ENCODE results near the gene DGKG. TPM values are rescaled to one million over a fixed set of nuclear protein-coding genes. Genes with fewer than 3 reads are reported as not detected.

DGKG gene
- total and polyA plus RNA-seq, 10 of the 15 experiments (the other 5 are each of a cell fraction or from before 2014, with no cell fraction given) = 0.39 to 6.2 (median 4.7) TPM

DNA sequence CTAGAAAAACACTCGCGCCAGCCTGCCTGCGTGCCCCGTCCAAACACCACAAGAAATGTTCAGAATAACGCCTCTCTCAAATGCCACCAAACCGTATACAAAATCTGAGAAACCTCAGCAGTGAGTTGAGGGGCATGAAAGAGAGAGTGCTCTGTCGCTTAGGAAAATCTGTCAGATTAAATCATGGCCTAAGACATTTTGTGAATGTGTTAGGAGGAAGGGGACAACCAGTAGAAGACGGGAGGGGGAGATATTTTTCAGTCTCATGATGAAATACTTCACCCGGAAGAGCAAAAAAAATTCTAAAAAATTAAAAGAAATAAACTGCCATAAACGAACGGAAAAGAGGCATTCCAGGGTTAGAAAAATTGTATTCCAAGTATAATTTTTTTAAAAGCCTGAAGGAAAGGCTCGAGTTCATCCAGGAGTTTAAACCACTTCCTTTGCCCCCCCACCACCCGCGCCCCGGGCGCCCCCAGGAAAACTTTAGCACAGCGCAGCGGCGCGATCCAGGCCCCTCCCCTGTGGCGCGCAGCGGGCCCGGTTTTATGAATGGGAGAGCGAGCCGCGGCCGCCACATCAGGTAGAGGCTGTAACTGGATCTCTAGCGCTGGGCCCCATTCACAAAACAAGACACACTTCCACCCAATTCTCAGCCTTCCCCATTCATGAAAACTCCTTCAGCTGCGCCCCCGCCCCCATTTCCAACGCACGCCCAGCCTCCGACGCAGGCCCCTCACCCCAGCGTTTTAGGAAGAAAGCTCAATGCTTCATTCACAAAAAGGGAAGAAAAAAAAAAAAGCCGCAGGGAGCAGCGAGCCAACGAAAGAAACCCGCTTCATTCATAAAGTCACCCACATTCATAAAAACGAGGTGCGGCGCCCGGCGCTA is 254.6 kb downstream of the DGKG start:
- peak overlapping the region; percentile 49 for H3K9ac ChIP-seq (ENCODE audit: control insufficient read depth, insufficient read depth, low read length)
- H3K27ac ChIP-seq (ENCODE audit: control insufficient read depth, insufficient read depth) = no peak overlapping the region
- FAIRE-seq = no peak
- ATAC-seq = peak; percentile 16; the same call in 2 of the 3 replicates
- intact Hi-C loops (cut with micrococcal nuclease; ENCODE audit: unreplicated experiment) = loop anchor here (5.0 to 10.0 kb wide), 3 partner anchors 45 to 427 kb away; no protein-coding TSS in a partner anchor
- peaks cover 24% of the 10 kb centered on the region for H3K4me1 ChIP-seq (ENCODE audit: control insufficient read depth, insufficient read depth, low read length)
- peak overlapping the region; percentile 98 for H3K4me2 ChIP-seq (ENCODE audit: control insufficient read depth, insufficient read depth)
- peak overlapping the region; percentile 62 for H3K4me3 ChIP-seq
- no peaks in the 10 kb centered on the region for H3K79me2 ChIP-seq (ENCODE audit: control insufficient read depth, insufficient read depth, low read length)
- WGBS (ENCODE audit: insufficient coverage, insufficient replicate concordance, low lambda C conversion rate, missing lambda C conversion rate) = 25% methylated on average over 37 of the region's 45 CpGs
- DNase-seq (ENCODE audit: low read depth, low spot score) = no peak
- CTCF ChIA-PET = interaction anchor here (0.7 to 0.8 kb wide), 2 partner anchors 135 to 146 kb away, joined by 3 to 4 read pairs; no protein-coding TSS in a partner anchor
- no peaks in the 10 kb centered on the region for H4K20me1 ChIP-seq (ENCODE audit: control insufficient read depth, insufficient read depth)
- in situ Hi-C loops (cut with MboI) = no loop called here
- H3K9me3 ChIP-seq (replicated peaks; ENCODE audit: control insufficient read depth, insufficient read depth, low read length) = no peaks in the 10 kb centered on the region
- SMC1A ChIA-PET (ENCODE audit: uncharacterized antibody, unreplicated experiment) = interaction anchor here (0.6 kb wide), 1 partner anchor 94 kb away, joined by 3 read pairs; no protein-coding TSS in a partner anchor
- no peaks in the 10 kb centered on the region for H3K36me3 ChIP-seq (ENCODE audit: control insufficient read depth in 2 of 2, insufficient read depth in 2 of 2, low read length in 1 of 2)
- peak overlapping the region; percentile 71 for H2AFZ ChIP-seq (ENCODE audit: control insufficient read depth, low read depth, low read length)
- POLR2A ChIA-PET = interaction anchor here (0.6 to 0.8 kb wide), 3 partner anchors 120 to 669 kb away, joined by 4 to 8 read pairs (median 4); no protein-coding TSS in a partner anchor
- RAD21 ChIA-PET (ENCODE audit: unreplicated experiment) = interaction anchor here (0.7 to 3.3 kb wide), 3 partner anchors 9 to 134 kb away, joined by 3 to 10 read pairs (median 5); no protein-coding TSS in a partner anchor
- H3K27me3 ChIP-seq (replicated peaks in 1 of 2; ENCODE audit: control insufficient read depth in 2 of 2, insufficient read depth in 2 of 2, low read length in 1 of 2) = peaks cover 0 to 14% of the 10 kb centered on the region in 2 experiments; a peak in 2 of 4 replicates
- BruUV-seq (replicated peaks) = no TSS peak
- TF ChIP-seq FOXK2 (IDR thresholded peaks at IDR 0.05) = no peak
- no peak for TF ChIP-seq SUZ12 (IDR thresholded peaks at IDR 0.05; ENCODE audit: unreplicated experiment)
- TF ChIP-seq TBL1XR1 (IDR thresholded peaks at IDR 0.05; ENCODE audit: low read depth, low read length) = no peak
- no peak for TF ChIP-seq ZSCAN29 (IDR thresholded peaks at IDR 0.05)
- peak; percentile 9; the same call in 1 of the 2 replicates for TF ChIP-seq EED (IDR thresholded peaks at IDR 0.05; ENCODE audit: low read depth)
- TF ChIP-seq ZNF384 (IDR thresholded peaks at IDR 0.05; ENCODE audit: borderline replicate concordance, low read depth, low read length) = 0 out of 2 replicates have a peak, but pooled peaks have one; percentile 30
- no peak for TF ChIP-seq TAF1 (IDR thresholded peaks at IDR 0.05; ENCODE audit: borderline replicate concordance, low read depth, low read length)
- TF ChIP-seq SIN3A (IDR thresholded peaks at IDR 0.05; ENCODE audit: low read depth, low read length) = no peak
- TF ChIP-seq, protein P1, sequence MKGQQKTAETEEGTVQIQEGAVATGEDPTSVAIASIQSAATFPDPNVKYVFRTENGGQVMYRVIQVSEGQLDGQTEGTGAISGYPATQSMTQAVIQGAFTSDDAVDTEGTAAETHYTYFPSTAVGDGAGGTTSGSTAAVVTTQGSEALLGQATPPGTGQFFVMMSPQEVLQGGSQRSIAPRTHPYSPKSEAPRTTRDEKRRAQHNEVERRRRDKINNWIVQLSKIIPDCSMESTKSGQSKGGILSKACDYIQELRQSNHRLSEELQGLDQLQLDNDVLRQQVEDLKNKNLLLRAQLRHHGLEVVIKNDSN (IDR thresholded peaks at IDR 0.05; ENCODE audit: borderline replicate concordance, extremely low read length, insufficient read depth, low read depth, low read length) = no peak
- TF ChIP-seq NFYB (IDR thresholded peaks at IDR 0.05; ENCODE audit: insufficient read depth, low read depth, low read length) = no peak
- no peak for TF ChIP-seq JUNB (IDR thresholded peaks at IDR 0.05)
- no peak for TF ChIP-seq NR2C2 (IDR thresholded peaks at IDR 0.05; ENCODE audit: borderline replicate concordance, control insufficient read depth, insufficient read length, low read depth)
- TF ChIP-seq IRF4 (IDR thresholded peaks at IDR 0.05; ENCODE audit: low read depth, low read length) = no peak
- TF ChIP-seq NFIC (IDR thresholded peaks at IDR 0.05; ENCODE audit: low read depth, low read length) = peak; percentile 19; the same call in 1 of the 2 replicates
- TF ChIP-seq, protein P2, sequence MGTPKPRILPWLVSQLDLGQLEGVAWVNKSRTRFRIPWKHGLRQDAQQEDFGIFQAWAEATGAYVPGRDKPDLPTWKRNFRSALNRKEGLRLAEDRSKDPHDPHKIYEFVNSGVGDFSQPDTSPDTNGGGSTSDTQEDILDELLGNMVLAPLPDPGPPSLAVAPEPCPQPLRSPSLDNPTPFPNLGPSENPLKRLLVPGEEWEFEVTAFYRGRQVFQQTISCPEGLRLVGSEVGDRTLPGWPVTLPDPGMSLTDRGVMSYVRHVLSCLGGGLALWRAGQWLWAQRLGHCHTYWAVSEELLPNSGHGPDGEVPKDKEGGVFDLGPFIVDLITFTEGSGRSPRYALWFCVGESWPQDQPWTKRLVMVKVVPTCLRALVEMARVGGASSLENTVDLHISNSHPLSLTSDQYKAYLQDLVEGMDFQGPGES (IDR thresholded peaks at IDR 0.05) = no peak
- no peak for TF ChIP-seq MTA2 (IDR thresholded peaks at IDR 0.05; ENCODE audit: low read depth)
- no peak for TF ChIP-seq ATF7 (IDR thresholded peaks at IDR 0.05; ENCODE audit: low read depth)
- TF ChIP-seq ZZZ3 (IDR thresholded peaks at IDR 0.05; ENCODE audit: control insufficient read depth, insufficient read length, low read depth) = no peak
- no peak for TF ChIP-seq ASH2L (IDR thresholded peaks at IDR 0.05; ENCODE audit: borderline replicate concordance, low read depth)
- TF ChIP-seq IKZF2 (IDR thresholded peaks at IDR 0.05) = peak in 1 of 2 experiments; percentile 19; a peak in 1 of 4 replicates
- TF ChIP-seq MEF2A (IDR thresholded peaks at IDR 0.05; ENCODE audit: insufficient read depth, low read depth, low read length) = no peak
